ENCODE measurements around the gene CMSS1.

The CMSS1 gene

GRCh38 chr3:99808163-99808794, 9.4 kb upstream of the CMSS1 start:
- Histone ChIP-seq H4K20me1 (ENCODE audit: insufficient read depth, low read length, poor library complexity, severe bottlenecking) (no peaks in the 10 kb centered on the region), H3K27me3 (ENCODE audit: insufficient read depth, low read length, poor library complexity, severe bottlenecking) (no peaks in the 10 kb centered on the region), H2AFZ (ENCODE audit: low read length) (0 out of 2 replicates have a peak overlapping the region, but pooled peaks have one; percentile 47), H3K9me2 (replicated peaks; ENCODE audit: low read depth, low read length) (no peaks in the 10 kb centered on the region), H3K9ac (ENCODE audit: low read depth, low read length, poor library complexity, severe bottlenecking) (no peak overlapping the region), H3K4me1 (ENCODE audit: insufficient read depth, low read length, poor library complexity, severe bottlenecking) (no peaks in the 10 kb centered on the region), H3K4me2 (ENCODE audit: low read depth, low read length, poor library complexity, severe bottlenecking) (no peak overlapping the region), H3K9me3 (ENCODE audit: insufficient read depth, low read depth, low read length) (peaks cover 12% of the 10 kb centered on the region; the same call in 1 of the 2 replicates), H3F3A (ENCODE audit: low read depth) (no peaks in the 10 kb centered on the region), H3K36me3 (ENCODE audit: insufficient read depth, low read length) (no peaks in the 10 kb centered on the region), H3K79me2 (ENCODE audit: insufficient read depth, low read length) (no peaks in the 10 kb centered on the region), H3K4me3 (ENCODE audit: low read length, poor library complexity, severe bottlenecking) (no peak overlapping the region)
- TF ChIP-seq EZH2phosphoT487 (IDR thresholded peaks at IDR 0.05; ENCODE audit: borderline replicate concordance) (no peak), CTCF (conservative IDR thresholded peaks at IDR 0.05; ENCODE audit: low read length) (peak; percentile 90)

- Histone ChIP-seq H3K79me2 (ENCODE audit: insufficient read depth, low read length) (no peaks in the 10 kb centered on the region), H3K9me3 (ENCODE audit: insufficient read depth, low read depth, low read length) (peaks cover 12% of the 10 kb centered on the region; the same call in 1 of the 2 replicates), H3F3A (ENCODE audit: low read depth) (no peaks in the 10 kb centered on the region), H3K9me2 (replicated peaks; ENCODE audit: low read depth, low read length) (no peaks in the 10 kb centered on the region), H3K4me3 (ENCODE audit: low read length, poor library complexity, severe bottlenecking) (no peak overlapping the region), H3K4me2 (ENCODE audit: low read depth, low read length, poor library complexity, severe bottlenecking) (no peak overlapping the region), H3K36me3 (ENCODE audit: insufficient read depth, low read length) (no peaks in the 10 kb centered on the region), H4K20me1 (ENCODE audit: insufficient read depth, low read length, poor library complexity, severe bottlenecking) (no peaks in the 10 kb centered on the region), H3K27me3 (ENCODE audit: insufficient read depth, low read length, poor library complexity, severe bottlenecking) (no peaks in the 10 kb centered on the region), H3K9ac (ENCODE audit: low read depth, low read length, poor library complexity, severe bottlenecking) (no peak overlapping the region), H2AFZ (ENCODE audit: low read length) (no peak overlapping the region), H3K4me1 (ENCODE audit: insufficient read depth, low read length, poor library complexity, severe bottlenecking) (no peaks in the 10 kb centered on the region)
- TF ChIP-seq CTCF (conservative IDR thresholded peaks at IDR 0.05; ENCODE audit: low read length) (no peak), EZH2phosphoT487 (IDR thresholded peaks at IDR 0.05; ENCODE audit: borderline replicate concordance) (no peak)
These were observed 8.1 kb upstream of the CMSS1 start for GRCh38 chr3:99809565-99809964.

GRCh38 chr3:99810403-99810802, 7.3 kb upstream of the CMSS1 start:
- no peaks in the 10 kb centered on the region for H3K36me3 ChIP-seq (ENCODE audit: insufficient read depth, low read length)
- H3K9me2 ChIP-seq (replicated peaks; ENCODE audit: low read depth, low read length), result no peaks in the 10 kb centered on the region
- no peaks in the 10 kb centered on the region for H3K27me3 ChIP-seq (ENCODE audit: insufficient read depth, low read length, poor library complexity, severe bottlenecking)
- no peaks in the 10 kb centered on the region for H3K79me2 ChIP-seq (ENCODE audit: insufficient read depth, low read length)
- H2AFZ ChIP-seq (ENCODE audit: low read length), result no peak overlapping the region
- H3K9me3 ChIP-seq (ENCODE audit: insufficient read depth, low read depth, low read length), result peaks cover 7% of the 10 kb centered on the region; the same call in 1 of the 2 replicates
- no peaks in the 10 kb centered on the region for H3F3A ChIP-seq (ENCODE audit: low read depth)
- no peak overlapping the region for H3K4me2 ChIP-seq (ENCODE audit: low read depth, low read length, poor library complexity, severe bottlenecking)
- no peak for TF ChIP-seq EZH2phosphoT487 (IDR thresholded peaks at IDR 0.05; ENCODE audit: borderline replicate concordance)
- TF ChIP-seq CTCF (conservative IDR thresholded peaks at IDR 0.05; ENCODE audit: low read length), result no peak
- H3K4me1 ChIP-seq (ENCODE audit: insufficient read depth, low read length, poor library complexity, severe bottlenecking), result no peaks in the 10 kb centered on the region
- no peak overlapping the region for H3K4me3 ChIP-seq (ENCODE audit: low read length, poor library complexity, severe bottlenecking)
- H3K9ac ChIP-seq (ENCODE audit: low read depth, low read length, poor library complexity, severe bottlenecking), result no peak overlapping the region
- no peaks in the 10 kb centered on the region for H4K20me1 ChIP-seq (ENCODE audit: insufficient read depth, low read length, poor library complexity, severe bottlenecking)

All from Loucy (cell line).